NB4 (cell line): ENCODE measurements around the gene DNAJC9.
"Not testable (repeated sequence)": the region's sequence is repeated elsewhere in the genome, so short reads cannot be mapped to it uniquely, and the experiment has no call there.

Experiments
- DNase-seq: peaks from one replicate; pipeline ENCODE4 v3.0.0; 2010; ENCODE audit warnings: low read depth
- H3K4me3 ChIP-seq: one replicate; pipeline ENCODE4 v1.5.1; 2011; ENCODE audit warnings: mild to moderate bottlenecking, low read depth, low read length, moderate library complexity
- MAX ChIP-seq: IDR thresholded peaks from 2 replicates; pipeline ENCODE4 v1.6.1; 2011; ENCODE audit warnings: low read depth, low read length
- MYC ChIP-seq: IDR thresholded peaks from 2 replicates; pipeline ENCODE4 v1.6.1; 2011; ENCODE audit warnings: low read depth, low read length
- POLR2A ChIP-seq: IDR thresholded peaks from 2 replicates; pipeline ENCODE4 v1.6.1; 2011; ENCODE audit warnings: mild to moderate bottlenecking; ENCODE audit not compliant: insufficient read length; ENCODE audit errors: extremely low read depth
- TF ChIP-seq, protein P1 (sequence below): IDR thresholded peaks from one replicate; pipeline ENCODE4 v1.5.1; 2012; ENCODE audit warnings: low read depth, low read length

Gene DNAJC9

GRCh38 chr10:73264423-73264822, 17.4 kb upstream of the DNAJC9 start:
- no peak for DNase-seq
- no peak overlapping the region for H3K4me3 ChIP-seq
- no peak for TF ChIP-seq MAX
- TF ChIP-seq POLR2A, result no peak
- TF ChIP-seq, protein P1, sequence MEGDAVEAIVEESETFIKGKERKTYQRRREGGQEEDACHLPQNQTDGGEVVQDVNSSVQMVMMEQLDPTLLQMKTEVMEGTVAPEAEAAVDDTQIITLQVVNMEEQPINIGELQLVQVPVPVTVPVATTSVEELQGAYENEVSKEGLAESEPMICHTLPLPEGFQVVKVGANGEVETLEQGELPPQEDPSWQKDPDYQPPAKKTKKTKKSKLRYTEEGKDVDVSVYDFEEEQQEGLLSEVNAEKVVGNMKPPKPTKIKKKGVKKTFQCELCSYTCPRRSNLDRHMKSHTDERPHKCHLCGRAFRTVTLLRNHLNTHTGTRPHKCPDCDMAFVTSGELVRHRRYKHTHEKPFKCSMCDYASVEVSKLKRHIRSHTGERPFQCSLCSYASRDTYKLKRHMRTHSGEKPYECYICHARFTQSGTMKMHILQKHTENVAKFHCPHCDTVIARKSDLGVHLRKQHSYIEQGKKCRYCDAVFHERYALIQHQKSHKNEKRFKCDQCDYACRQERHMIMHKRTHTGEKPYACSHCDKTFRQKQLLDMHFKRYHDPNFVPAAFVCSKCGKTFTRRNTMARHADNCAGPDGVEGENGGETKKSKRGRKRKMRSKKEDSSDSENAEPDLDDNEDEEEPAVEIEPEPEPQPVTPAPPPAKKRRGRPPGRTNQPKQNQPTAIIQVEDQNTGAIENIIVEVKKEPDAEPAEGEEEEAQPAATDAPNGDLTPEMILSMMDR, result no peak
- TF ChIP-seq MYC, result no peak

- no peak overlapping the region for H3K4me3 ChIP-seq
- TF ChIP-seq MAX (no peak), MYC (no peak), POLR2A (no peak)
- TF ChIP-seq, protein P1, result peak; percentile 40
- DNase-seq, result peak; percentile 50
Observed at GRCh38 chr10:73263693-73264347, 16.8 kb upstream of the DNAJC9 start.

GRCh38 chr10:73262880-73263555, 16.0 kb upstream of the DNAJC9 start:
- TF ChIP-seq MAX (no peak), POLR2A (no peak), MYC (no peak)
- TF ChIP-seq, protein P1, result no peak
- DNase-seq, result no peak
- H3K4me3 ChIP-seq, result no peak overlapping the region

DNA sequence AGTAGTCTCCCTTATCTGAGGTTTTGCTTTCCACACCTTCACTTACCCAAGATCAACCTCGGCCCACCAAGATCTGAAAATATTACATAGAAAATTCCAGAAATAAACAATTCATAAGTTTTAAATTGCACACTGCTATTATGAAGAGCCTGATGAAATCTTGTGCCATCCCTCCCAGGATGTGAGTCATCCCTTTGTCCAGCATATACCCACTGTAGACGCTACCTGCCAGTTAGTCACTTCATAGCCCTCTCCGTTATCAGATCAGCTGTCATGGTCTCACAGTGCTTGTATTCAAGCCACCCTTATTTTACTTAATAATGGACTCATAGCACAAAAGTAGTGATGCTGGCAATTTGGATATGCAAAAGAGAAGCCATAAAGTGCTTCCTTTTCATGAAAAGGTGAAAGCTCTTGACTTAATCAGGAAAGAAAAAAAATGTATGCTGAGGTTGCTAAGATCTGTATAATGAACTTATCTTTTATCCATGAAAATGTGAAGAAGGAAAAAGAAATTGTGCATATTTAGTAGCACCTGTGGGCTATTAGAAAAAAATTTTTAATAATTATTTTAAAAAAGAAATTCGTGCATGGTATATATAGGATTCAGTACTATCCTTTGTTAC, 15.2 kb upstream of the DNAJC9 start:
- TF ChIP-seq MAX (no peak), POLR2A (no peak)
- DNase-seq, result peak; percentile 92
- H3K4me3 ChIP-seq, result no peak overlapping the region

DNA sequence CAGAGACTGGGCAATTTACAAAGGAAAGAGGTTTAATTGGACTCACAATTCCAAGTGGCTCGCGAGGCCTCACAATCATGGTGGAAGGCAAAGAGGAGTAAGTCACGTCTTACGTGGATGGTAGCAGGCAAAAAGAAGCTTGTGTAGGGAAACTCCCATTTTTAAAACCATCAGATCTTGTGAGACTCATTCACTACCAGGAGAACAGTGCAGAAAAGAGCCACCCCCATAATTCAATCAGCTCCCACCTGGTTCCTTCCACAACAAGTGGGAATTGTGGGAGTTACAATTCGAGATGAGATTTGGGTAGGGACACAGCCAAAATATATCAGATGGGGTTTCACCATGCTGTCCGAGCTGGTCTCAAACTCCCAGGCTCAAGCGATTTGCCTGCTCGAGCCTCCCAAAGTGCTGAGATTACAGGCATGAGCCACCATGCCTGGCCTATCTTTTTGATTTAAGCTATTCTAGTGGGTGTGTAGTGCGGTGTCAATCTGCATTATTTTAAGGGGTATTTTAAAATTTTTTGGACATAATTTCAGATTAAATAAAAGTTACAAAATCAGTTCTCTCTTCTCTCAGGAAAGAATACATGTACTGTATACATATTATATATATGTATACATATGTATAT, 14.4 kb upstream of the DNAJC9 start:
- DNase-seq, result no peak
- TF ChIP-seq MYC, result no peak
- no peak for TF ChIP-seq POLR2A
- TF ChIP-seq MAX, result no peak
- TF ChIP-seq, protein P1, result no peak
- H3K4me3 ChIP-seq, result no peak overlapping the region

GRCh38 chr10:73258612-73259011, 11.6 kb upstream of the DNAJC9 start:
- H3K4me3 ChIP-seq, DNase-seq: not testable (repeated sequence)
